Kidney (tissue), 14 donors: ENCODE measurements around the gene BSCL2. TPM values are rescaled to one million over a fixed set of nuclear protein-coding genes. Genes with fewer than 3 reads are reported as not detected.
A peak's percentile ranks its signal among the peaks of the same experiment; 100 is the strongest.

Experiments
- DNase-seq, 5 donors: peaks; one replicate each; pipeline ENCODE4 v3.0.0-alpha.2; 2013 to 2020
- FAIRE-seq: peaks from 2 replicates; lab custom pipeline; 2012; peaks lifted over from hg19 to GRCh38; lab: Jason Lieb, UNC
- H3K27ac ChIP-seq, 2 donors: one replicate each; pipeline ENCODE4 v1.7.0; 2013; ENCODE audit warnings: low read depth in 2 of 2, low read length in 2 of 2, inconsistent platforms in 1 of 2
- H3K27me3 ChIP-seq: one replicate; pipeline ENCODE4 v1.7.1; 2013; ENCODE audit warnings: low read length, inconsistent platforms; ENCODE audit not compliant: control insufficient read depth, insufficient read depth
- H3K36me3 ChIP-seq, 3 donors: one replicate each; pipeline versions ENCODE4 v1.7.0 to v1.7.1; 2013; ENCODE audit warnings: low read length in 3 of 3, control low read depth in 1 of 3, inconsistent platforms in 1 of 3; ENCODE audit not compliant: insufficient read depth in 3 of 3, control insufficient read depth in 2 of 3
- H3K4me1 ChIP-seq, 3 donors: one replicate each; pipeline versions ENCODE4 v1.7.0 to v1.7.1; 2013; ENCODE audit warnings: low read length in 3 of 3, inconsistent platforms in 1 of 3, low read depth in 1 of 3; ENCODE audit not compliant: control insufficient read depth in 2 of 3, insufficient read depth in 2 of 3
- H3K4me3 ChIP-seq, 3 donors: one replicate each; pipeline versions ENCODE4 v1.7.0 to v1.8.1; 2013; ENCODE audit warnings: low read length in 3 of 3, control low read depth in 1 of 3, inconsistent platforms in 1 of 3
- H3K9ac ChIP-seq, 3 donors: one replicate each; pipeline versions ENCODE4 v1.7.0 to v1.7.1; 2013; ENCODE audit warnings: low read length in 3 of 3, control low read depth in 1 of 3, inconsistent platforms in 1 of 3
- H3K9me3 ChIP-seq, 3 donors: one replicate each; pipeline versions ENCODE4 v1.7.0 to v1.7.1; 2013; ENCODE audit warnings: low read length in 3 of 3, control low read depth in 1 of 3, inconsistent platforms in 1 of 3; ENCODE audit not compliant: control insufficient read depth in 2 of 3, insufficient read depth in 1 of 3
- CTCF ChIP-seq: IDR thresholded peaks from 3 replicates; pipeline ENCODE4 v1.5.1; 2012; ENCODE audit warnings: mild to moderate bottlenecking, moderate library complexity, borderline replicate concordance; ENCODE audit not compliant: insufficient read depth; ENCODE audit errors: extremely low read depth
- intact Hi-C: fragments of 100-400 bp; cut with DNase I; formaldehyde crosslinking; loops from one replicate; pipeline ENCODE4 v1.11.1; 2022
- polyA plus RNA-seq: library from polyadenylated mRNA; stranded (reverse); fragments of 350-450 nt; fragmentation: Illumina TruSeq; extraction: RNeasy Lipid Tissue Mini Kit (QIAGEN cat#74804); gene quantifications from one replicate; pipeline ENCODE4 v1.2.3, GENCODE V29; 2014; ENCODE audit warnings: low read depth, low replicate concordance; ENCODE audit not compliant: insufficient read depth
- total RNA-seq: library from RNA; stranded (reverse); fragmentation: NEBNext Ultra II Directional; extraction: Animal tissue kit (Norgen Biotek cat#: 25700); gene quantifications from one replicate; pipeline ENCODE4 v1.2.1, GENCODE V29; 2021
- donor health status: control.
- donor health status: control.
- donor health status: control.
- donor health status: control.
- donor health status: control.
- donor health status: DM: yes; HTN: yes; CAD: no.
- donor health status: Normal renal cell carcinoma (clear cell type).

BSCL2 gene
- total and polyA plus RNA-seq, 2 donors from 2014 or later, result 93.2 to 249 TPM

- H3K9me3 ChIP-seq, result no peaks in the 10 kb centered on the region
- peak overlapping the region; percentile 89 to 94 (median 91) for H3K9ac ChIP-seq
- H3K4me3 ChIP-seq, result peak overlapping the region; percentile 86 to 95 (median 93)
- peaks cover 0 to 13% (median 2%) of the 10 kb centered on the region in 3 donors for H3K4me1 ChIP-seq
- peak overlapping the region; percentile 82 to 91 for H3K27ac ChIP-seq
- FAIRE-seq (no peak), DNase-seq (no peak)
- TF ChIP-seq CTCF, result no peak
- intact Hi-C loops, result no loop called here
- H3K36me3 ChIP-seq, result peaks cover 0 to 31% (median 5%) of the 10 kb centered on the region in 3 donors
- H3K27me3 ChIP-seq, result no peaks in the 10 kb centered on the region
Measured at GRCh38 chr11:62645671-62645945, 61.6 kb downstream of the BSCL2 start.

DNA sequence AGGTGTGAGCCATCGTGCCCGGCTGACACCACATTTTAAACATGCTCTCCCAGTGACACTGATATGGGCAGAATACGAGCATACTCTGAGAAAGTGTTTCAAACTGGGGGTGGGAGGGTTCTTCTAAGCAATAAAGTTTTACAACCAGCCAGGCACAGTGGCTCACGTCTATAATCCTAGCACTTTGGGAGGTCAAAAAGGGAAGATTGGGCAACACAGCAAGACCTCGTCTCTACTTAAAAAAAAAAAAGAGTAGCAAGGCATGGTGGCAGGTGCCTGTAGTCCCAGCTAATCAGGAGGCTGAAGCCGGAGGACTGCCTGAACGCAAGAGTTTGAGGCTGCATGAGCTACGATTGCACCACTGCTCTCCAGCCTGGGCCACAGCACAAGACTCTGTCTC, 63.0 kb downstream of the BSCL2 start:
- intact Hi-C loops, result no loop called here
- FAIRE-seq (no peak), DNase-seq (no peak)
- no peak overlapping the region for H3K4me3 ChIP-seq
- no peak overlapping the region for H3K9ac ChIP-seq
- H3K36me3 ChIP-seq, result peaks cover 0 to 29% (median 2%) of the 10 kb centered on the region in 3 donors
- no peaks in the 10 kb centered on the region for H3K27me3 ChIP-seq
- H3K27ac ChIP-seq, result no peak overlapping the region
- peaks cover 0 to 13% (median 2%) of the 10 kb centered on the region in 3 donors for H3K4me1 ChIP-seq
- TF ChIP-seq CTCF, result no peak
- no peaks in the 10 kb centered on the region for H3K9me3 ChIP-seq

Other genes starting within 250 kb of the BSCL2 start
- gene AHNAK, start 160.6 kb downstream of the BSCL2 start, total RNA-seq, result 700 TPM
- 36.6 TPM for gene AHNAK, start 160.6 kb downstream of the BSCL2 start, polyA plus RNA-seq
- 1,136 TPM for gene EEF1G, start 133.5 kb downstream of the BSCL2 start, total RNA-seq
- 1,809 TPM for gene EEF1G, start 133.5 kb downstream of the BSCL2 start, polyA plus RNA-seq
- gene TUT1, start 115.9 kb downstream of the BSCL2 start, total RNA-seq, result 29.5 TPM
- 18.7 TPM for gene TUT1, start 115.9 kb downstream of the BSCL2 start, polyA plus RNA-seq
- gene MTA2, start 105.6 kb downstream of the BSCL2 start, total RNA-seq, result 71.8 TPM
- gene MTA2, start 105.6 kb downstream of the BSCL2 start, polyA plus RNA-seq, result 34.4 TPM
- 83.3 TPM for gene EML3, start 94.6 kb downstream of the BSCL2 start, total RNA-seq
- gene EML3, start 94.6 kb downstream of the BSCL2 start, polyA plus RNA-seq, result 35.0 TPM
- 7.9 TPM for gene ROM1, start 94.2 kb downstream of the BSCL2 start, total RNA-seq
- gene ROM1, start 94.2 kb downstream of the BSCL2 start, polyA plus RNA-seq, result 11.1 TPM
- gene B3GAT3, start 85.4 kb downstream of the BSCL2 start, total RNA-seq, result 50.6 TPM
- 66.2 TPM for gene B3GAT3, start 85.4 kb downstream of the BSCL2 start, polyA plus RNA-seq
- gene GANAB, start 60.8 kb downstream of the BSCL2 start, total RNA-seq, result 309 TPM
- gene GANAB, start 60.8 kb downstream of the BSCL2 start, polyA plus RNA-seq, result 110 TPM
- gene INTS5, start 54.1 kb downstream of the BSCL2 start, total RNA-seq, result 21.2 TPM
- gene INTS5, start 54.1 kb downstream of the BSCL2 start, polyA plus RNA-seq, result 11.2 TPM
- 44.5 TPM for gene C11orf98, start 42.2 kb downstream of the BSCL2 start, total RNA-seq
- gene C11orf98, start 42.2 kb downstream of the BSCL2 start, polyA plus RNA-seq, result 138 TPM
- 12.1 TPM for gene CSKMT, start 42.1 kb downstream of the BSCL2 start, total RNA-seq
- 8.2 TPM for gene CSKMT, start 42.1 kb downstream of the BSCL2 start, polyA plus RNA-seq
- 7.6 TPM for gene UQCC3, start 35.8 kb downstream of the BSCL2 start, total RNA-seq
- gene UQCC3, start 35.8 kb downstream of the BSCL2 start, polyA plus RNA-seq, result 24.8 TPM
- gene LBHD1, start 35.2 kb downstream of the BSCL2 start, total RNA-seq, result 7.9 TPM
- gene LBHD1, start 35.2 kb downstream of the BSCL2 start, polyA plus RNA-seq, result 5.3 TPM
- 89.2 TPM for gene UBXN1, start 28.4 kb downstream of the BSCL2 start, total RNA-seq
- 139 TPM for gene UBXN1, start 28.4 kb downstream of the BSCL2 start, polyA plus RNA-seq
- 1.2 TPM for gene LRRN4CL, start 17.9 kb downstream of the BSCL2 start, total RNA-seq
- 0.58 TPM for gene LRRN4CL, start 17.9 kb downstream of the BSCL2 start, polyA plus RNA-seq
- not detected for gene GNG3, start 252 bp upstream of the BSCL2 start, total RNA-seq
- gene GNG3, start 252 bp upstream of the BSCL2 start, polyA plus RNA-seq, result 1.1 TPM
- gene HNRNPUL2, start 20.0 kb upstream of the BSCL2 start, total RNA-seq, result 49.0 TPM
- 37.1 TPM for gene HNRNPUL2, start 20.0 kb upstream of the BSCL2 start, polyA plus RNA-seq
- 24.8 TPM for gene TTC9C, start 21.1 kb upstream of the BSCL2 start, total RNA-seq
- gene TTC9C, start 21.1 kb upstream of the BSCL2 start, polyA plus RNA-seq, result 39.2 TPM
- 15.0 TPM for gene ZBTB3, start 46.7 kb upstream of the BSCL2 start, total RNA-seq
- 4.8 TPM for gene ZBTB3, start 46.7 kb upstream of the BSCL2 start, polyA plus RNA-seq
- 66.0 TPM for gene POLR2G, start 54.2 kb upstream of the BSCL2 start, total RNA-seq
- 143 TPM for gene POLR2G, start 54.2 kb upstream of the BSCL2 start, polyA plus RNA-seq
- 27.1 TPM for gene TAF6L, start 64.0 kb upstream of the BSCL2 start, total RNA-seq
- gene TAF6L, start 64.0 kb upstream of the BSCL2 start, polyA plus RNA-seq, result 19.3 TPM
- gene TMEM179B, start 80.0 kb upstream of the BSCL2 start, total RNA-seq, result 57.1 TPM
- 105 TPM for gene TMEM179B, start 80.0 kb upstream of the BSCL2 start, polyA plus RNA-seq
- 16.5 TPM for gene TMEM223, start 84.6 kb upstream of the BSCL2 start, total RNA-seq
- 34.9 TPM for gene TMEM223, start 84.6 kb upstream of the BSCL2 start, polyA plus RNA-seq
- 83.8 TPM for gene NXF1, start 98.0 kb upstream of the BSCL2 start, total RNA-seq
- gene NXF1, start 98.0 kb upstream of the BSCL2 start, polyA plus RNA-seq, result 70.7 TPM
- 39.6 TPM for gene STX5, start 124.6 kb upstream of the BSCL2 start, total RNA-seq
- gene STX5, start 124.6 kb upstream of the BSCL2 start, polyA plus RNA-seq, result 44.6 TPM
- gene TEX54, start 125.4 kb upstream of the BSCL2 start, total RNA-seq, result not detected
- gene TEX54, start 125.4 kb upstream of the BSCL2 start, polyA plus RNA-seq, result not detected
- 48.9 TPM for gene WDR74, start 132.2 kb upstream of the BSCL2 start, total RNA-seq
- gene WDR74, start 132.2 kb upstream of the BSCL2 start, polyA plus RNA-seq, result 38.5 TPM
- 203 TPM for gene SLC3A2, start 173.5 kb upstream of the BSCL2 start, total RNA-seq
- 299 TPM for gene SLC3A2, start 173.5 kb upstream of the BSCL2 start, polyA plus RNA-seq
- 0.44 TPM for gene CHRM1, start 213.9 kb upstream of the BSCL2 start, total RNA-seq
- gene CHRM1, start 213.9 kb upstream of the BSCL2 start, polyA plus RNA-seq, result 0.22 TPM